NB4 (cell line): ENCODE results near the gene NPAS3.

Experiments used
- CTCF ChIP-seq: IDR thresholded peaks from one replicate; pipeline ENCODE4 v1.5.1; 2012; ENCODE audit warnings: low read depth, low read length
- MAX ChIP-seq: IDR thresholded peaks from 2 replicates; pipeline ENCODE4 v1.6.1; 2011; ENCODE audit warnings: low read depth, low read length
- POLR2A ChIP-seq: IDR thresholded peaks from 2 replicates; pipeline ENCODE4 v1.6.1; 2011; ENCODE audit warnings: mild to moderate bottlenecking; ENCODE audit not compliant: insufficient read length; ENCODE audit errors: extremely low read depth

DNA sequence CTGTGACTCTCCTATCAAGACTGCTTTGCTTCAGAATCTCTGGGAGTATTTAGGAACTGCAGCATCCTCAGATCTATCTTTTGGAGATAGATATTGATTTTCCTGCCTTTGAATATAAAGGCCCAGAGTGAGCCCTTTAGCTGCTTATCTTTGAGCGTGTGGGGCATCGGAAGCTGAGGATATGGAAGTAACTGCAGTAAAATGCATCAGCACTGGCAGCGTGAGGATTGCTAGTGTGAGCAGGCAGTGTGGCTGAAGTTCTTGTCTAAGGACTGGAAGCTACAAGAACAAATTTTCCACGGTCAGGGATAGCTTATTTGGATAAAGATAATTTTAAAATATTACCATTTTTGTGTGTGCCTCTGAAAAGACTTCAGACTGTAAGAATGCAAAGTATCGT, 474.7 kb downstream of the NPAS3 start:
- TF ChIP-seq CTCF (no peak), MAX (no peak), POLR2A (no peak)
